ENCODE measurements around the gene B3GALT6.

DNA sequence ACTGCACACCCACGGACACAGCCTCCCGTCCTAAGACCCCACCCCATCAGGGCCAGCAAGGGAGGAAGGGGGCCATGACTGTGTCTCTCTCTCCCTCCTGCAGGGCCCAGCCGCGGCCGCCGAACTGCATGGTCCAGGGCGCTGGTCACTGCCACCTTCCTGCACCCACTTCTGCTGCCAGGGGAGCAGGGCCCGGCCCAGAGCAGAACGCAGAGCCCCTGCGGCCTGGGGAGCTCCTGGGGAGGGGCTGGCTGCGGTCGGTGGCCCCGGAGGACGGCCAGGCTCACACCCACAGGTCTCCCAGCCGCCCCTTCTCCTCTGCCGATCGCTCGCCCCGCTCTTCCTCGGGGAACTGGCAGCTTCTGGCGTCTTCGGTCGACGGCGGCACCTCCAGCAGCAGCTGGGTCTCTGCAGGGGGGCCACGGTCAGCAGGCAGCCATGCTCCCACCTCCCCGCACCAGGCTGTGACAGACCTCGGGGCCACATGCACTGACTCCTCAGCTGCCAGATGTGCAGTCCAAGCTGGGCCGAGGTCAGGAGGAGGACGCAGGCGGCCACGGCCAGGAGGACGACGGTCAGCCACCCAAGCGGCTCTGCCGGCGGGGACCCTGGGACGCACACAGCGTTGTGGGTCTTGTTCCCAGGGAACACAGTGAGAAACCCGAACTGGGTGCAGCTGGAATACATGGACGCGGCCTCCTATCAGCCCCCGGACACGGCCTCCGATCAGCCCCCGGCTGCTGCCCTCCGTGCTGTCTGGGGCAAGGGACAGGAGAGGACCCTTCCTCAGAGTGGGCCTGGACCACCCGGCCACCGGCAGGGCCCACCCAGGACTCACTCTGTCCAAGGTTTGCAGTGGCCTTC lies 28.2 kb upstream of the B3GALT6 start:
- TF ChIP-seq, protein P1, sequence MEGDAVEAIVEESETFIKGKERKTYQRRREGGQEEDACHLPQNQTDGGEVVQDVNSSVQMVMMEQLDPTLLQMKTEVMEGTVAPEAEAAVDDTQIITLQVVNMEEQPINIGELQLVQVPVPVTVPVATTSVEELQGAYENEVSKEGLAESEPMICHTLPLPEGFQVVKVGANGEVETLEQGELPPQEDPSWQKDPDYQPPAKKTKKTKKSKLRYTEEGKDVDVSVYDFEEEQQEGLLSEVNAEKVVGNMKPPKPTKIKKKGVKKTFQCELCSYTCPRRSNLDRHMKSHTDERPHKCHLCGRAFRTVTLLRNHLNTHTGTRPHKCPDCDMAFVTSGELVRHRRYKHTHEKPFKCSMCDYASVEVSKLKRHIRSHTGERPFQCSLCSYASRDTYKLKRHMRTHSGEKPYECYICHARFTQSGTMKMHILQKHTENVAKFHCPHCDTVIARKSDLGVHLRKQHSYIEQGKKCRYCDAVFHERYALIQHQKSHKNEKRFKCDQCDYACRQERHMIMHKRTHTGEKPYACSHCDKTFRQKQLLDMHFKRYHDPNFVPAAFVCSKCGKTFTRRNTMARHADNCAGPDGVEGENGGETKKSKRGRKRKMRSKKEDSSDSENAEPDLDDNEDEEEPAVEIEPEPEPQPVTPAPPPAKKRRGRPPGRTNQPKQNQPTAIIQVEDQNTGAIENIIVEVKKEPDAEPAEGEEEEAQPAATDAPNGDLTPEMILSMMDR (IDR thresholded peaks at IDR 0.05), result no peak
- TF ChIP-seq, protein P2, sequence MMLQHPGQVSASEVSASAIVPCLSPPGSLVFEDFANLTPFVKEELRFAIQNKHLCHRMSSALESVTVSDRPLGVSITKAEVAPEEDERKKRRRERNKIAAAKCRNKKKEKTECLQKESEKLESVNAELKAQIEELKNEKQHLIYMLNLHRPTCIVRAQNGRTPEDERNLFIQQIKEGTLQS (CRISPR knock-in tag; conservative IDR thresholded peaks at IDR 0.05), result no peak
- TF ChIP-seq, protein P3, sequence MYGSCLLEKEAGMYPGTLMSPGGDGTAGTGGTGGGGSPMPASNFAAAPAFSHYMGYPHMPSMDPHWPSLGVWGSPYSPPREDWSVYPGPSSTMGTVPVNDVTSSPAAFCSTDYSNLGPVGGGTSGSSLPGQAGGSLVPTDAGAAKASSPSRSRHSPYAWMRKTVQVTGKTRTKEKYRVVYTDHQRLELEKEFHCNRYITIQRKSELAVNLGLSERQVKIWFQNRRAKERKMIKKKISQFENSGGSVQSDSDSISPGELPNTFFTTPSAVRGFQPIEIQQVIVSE (CRISPR knock-in tag; IDR thresholded peaks at IDR 0.05; ENCODE audit: borderline replicate concordance), result no peak
- TF ChIP-seq, protein P4, sequence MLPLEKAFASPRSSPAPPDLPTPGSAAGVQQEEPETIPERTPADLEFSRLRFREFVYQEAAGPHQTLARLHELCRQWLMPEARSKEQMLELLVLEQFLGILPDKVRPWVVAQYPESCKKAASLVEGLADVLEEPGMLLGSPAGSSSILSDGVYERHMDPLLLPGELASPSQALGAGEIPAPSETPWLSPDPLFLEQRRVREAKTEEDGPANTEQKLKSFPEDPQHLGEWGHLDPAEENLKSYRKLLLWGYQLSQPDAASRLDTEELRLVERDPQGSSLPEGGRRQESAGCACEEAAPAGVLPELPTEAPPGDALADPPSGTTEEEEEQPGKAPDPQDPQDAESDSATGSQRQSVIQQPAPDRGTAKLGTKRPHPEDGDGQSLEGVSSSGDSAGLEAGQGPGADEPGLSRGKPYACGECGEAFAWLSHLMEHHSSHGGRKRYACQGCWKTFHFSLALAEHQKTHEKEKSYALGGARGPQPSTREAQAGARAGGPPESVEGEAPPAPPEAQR (CRISPR knock-in tag; IDR thresholded peaks at IDR 0.05), result no peak
- TF ChIP-seq SP1 (CRISPR knock-in tag; conservative IDR thresholded peaks at IDR 0.05), result no peak
- no peak for TF ChIP-seq SOX15 (CRISPR knock-in tag; IDR thresholded peaks at IDR 0.05)
- TF ChIP-seq, protein P5, sequence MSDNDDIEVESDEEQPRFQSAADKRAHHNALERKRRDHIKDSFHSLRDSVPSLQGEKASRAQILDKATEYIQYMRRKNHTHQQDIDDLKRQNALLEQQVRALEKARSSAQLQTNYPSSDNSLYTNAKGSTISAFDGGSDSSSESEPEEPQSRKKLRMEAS (CRISPR knock-in tag; IDR thresholded peaks at IDR 0.05), result no peak
- TF ChIP-seq FOXJ3 (CRISPR knock-in tag; IDR thresholded peaks at IDR 0.05; ENCODE audit: borderline replicate concordance), result no peak

Data from WTC11 (cell line).